DND-41 (cell line): Measurements from ENCODE around the gene PLEKHA7.

ENCODE experiments used
- ATAC-seq: fragments of 200-7000 bp; cut with Tn5 transposase; 3 replicates; pipeline ENCODE4 v1.9.1; 2021; ENCODE audit warnings: low read depth; ENCODE audit not compliant: insufficient read depth
- DNase-seq: peaks from one replicate; pipeline ENCODE4 v3.0.0-alpha.2; 2020
- H2AFZ ChIP-seq: 2 replicates; pipeline ENCODE4 v1.6.0; 2012; ENCODE audit warnings: low read depth, low read length
- H3K27ac ChIP-seq: 2 replicates; pipeline ENCODE4 v1.5.1; 2012; ENCODE audit warnings: low read length, inconsistent platforms
- H3K27me3 ChIP-seq: fragments of 200-600 bp; sonication (generic); 2 replicates; pipeline ENCODE4 v1.6.0; 2012; ENCODE audit warnings: low read length, mild to moderate bottlenecking, inconsistent platforms; ENCODE audit not compliant: insufficient read depth, poor library complexity
- H3K36me3 ChIP-seq: 2 replicates; pipeline ENCODE4 v1.5.1; 2012; ENCODE audit warnings: low read length, inconsistent platforms; ENCODE audit not compliant: insufficient read depth
- H3K4me1 ChIP-seq: 2 replicates; pipeline ENCODE4 v1.5.1; 2012; ENCODE audit warnings: mild to moderate bottlenecking, low read length; ENCODE audit not compliant: insufficient read depth
- H3K4me2 ChIP-seq: 2 replicates; pipeline ENCODE4 v1.6.0; 2012; ENCODE audit warnings: mild to moderate bottlenecking, moderate library complexity, low read length, inconsistent platforms; ENCODE audit not compliant: insufficient read depth
- H3K4me3 ChIP-seq, 2 experiments: fragments of 200-600 bp in 1 of 2; shearing (Covaris generic) in 1 of 2; 2 replicates each; pipeline ENCODE4 v1.5.1; 2012 to 2016; ENCODE audit warnings: inconsistent platforms in 2 of 2, low read length in 2 of 2, mild to moderate bottlenecking in 2 of 2, low read depth in 1 of 2, moderate library complexity in 1 of 2
- H3K79me2 ChIP-seq: 2 replicates; pipeline ENCODE4 v1.6.0; 2012; ENCODE audit warnings: low read length, inconsistent platforms; ENCODE audit not compliant: insufficient read depth
- H3K9ac ChIP-seq: 2 replicates; pipeline ENCODE4 v1.6.0; 2012; ENCODE audit warnings: low read depth, mild to moderate bottlenecking, inconsistent platforms, low read length, moderate library complexity
- H3K9me3 ChIP-seq: 2 replicates; pipeline ENCODE4 v1.5.1; 2012; ENCODE audit warnings: low read length, moderate library complexity, mild to moderate bottlenecking, inconsistent platforms; ENCODE audit not compliant: insufficient read depth, severe bottlenecking
- H4K20me1 ChIP-seq: 2 replicates; pipeline ENCODE4 v1.6.0; 2012; ENCODE audit warnings: low read length; ENCODE audit not compliant: insufficient read depth
- CTCF ChIP-seq: IDR thresholded peaks from 2 replicates; pipeline ENCODE4 v1.5.1; 2012; ENCODE audit warnings: borderline replicate concordance, low read length, moderate library complexity, mild to moderate bottlenecking; ENCODE audit not compliant: poor library complexity, severe bottlenecking; ENCODE audit errors: extremely low read depth
- EZH2 ChIP-seq: IDR thresholded peaks from 3 replicates; pipeline ENCODE4 v1.6.1; 2012; ENCODE audit warnings: borderline replicate concordance, low read depth, mild to moderate bottlenecking, moderate library complexity, low read length, inconsistent platforms; ENCODE audit not compliant: severe bottlenecking

PLEKHA7 gene

GRCh38 chr11:16817351-16817750, 196.9 kb downstream of the PLEKHA7 start:
- TF ChIP-seq EZH2 (no peak), CTCF (no peak)
- Histone ChIP-seq H3K27ac (no peak overlapping the region), H3K4me1 (peaks cover 3% of the 10 kb centered on the region; the same call in 1 of the 2 replicates), H3K79me2 (no peaks in the 10 kb centered on the region), H3K36me3 (no peaks in the 10 kb centered on the region), H3K9me3 (no peaks in the 10 kb centered on the region), H4K20me1 (no peaks in the 10 kb centered on the region; the same call in 1 of the 2 replicates), H3K27me3 (peaks cover 20% of the 10 kb centered on the region), H3K4me3 (no peak overlapping the region), H3K9ac (no peak overlapping the region), H2AFZ (no peak overlapping the region), H3K4me2 (no peak overlapping the region)
- DNase-seq: no peak
- no peak for ATAC-seq

- H3K36me3 ChIP-seq: no peaks in the 10 kb centered on the region
- peaks cover 20% of the 10 kb centered on the region for H3K27me3 ChIP-seq
- H3K4me1 ChIP-seq: peaks cover 3% of the 10 kb centered on the region; the same call in 1 of the 2 replicates
- DNase-seq (no peak), ATAC-seq (no peak)
- no peaks in the 10 kb centered on the region for H3K79me2 ChIP-seq
- no peak overlapping the region for H2AFZ ChIP-seq
- H3K9ac ChIP-seq: no peak overlapping the region
- H3K4me2 ChIP-seq: no peak overlapping the region
- no peaks in the 10 kb centered on the region for H3K9me3 ChIP-seq
- TF ChIP-seq CTCF: no peak
- H3K27ac ChIP-seq: no peak overlapping the region
- no peak overlapping the region for H3K4me3 ChIP-seq
- H4K20me1 ChIP-seq: no peaks in the 10 kb centered on the region; the same call in 1 of the 2 replicates
Observed at GRCh38 chr11:16816358-16817270, 197.6 kb downstream of the PLEKHA7 start.

GRCh38 chr11:16815047-16815767, 199.0 kb downstream of the PLEKHA7 start:
- Histone ChIP-seq H2AFZ (no peak overlapping the region), H4K20me1 (no peaks in the 10 kb centered on the region), H3K9ac (no peak overlapping the region), H3K27ac (no peak overlapping the region), H3K36me3 (no peaks in the 10 kb centered on the region), H3K9me3 (no peaks in the 10 kb centered on the region), H3K4me1 (no peaks in the 10 kb centered on the region), H3K27me3 (peaks cover 20% of the 10 kb centered on the region), H3K79me2 (no peaks in the 10 kb centered on the region), H3K4me3 (no peak overlapping the region), H3K4me2 (no peak overlapping the region)
- TF ChIP-seq EZH2 (no peak), CTCF (no peak)
- no peak for DNase-seq
- no peak for ATAC-seq
